K562 (cell line): ENCODE measurements around the gene PRSS38. TPM values are rescaled to one million over a fixed set of nuclear protein-coding genes. Genes with fewer than 3 reads are reported as not detected.

Source experiments
- MYC ChIP-seq, 2 experiments: fragments of 250-450 bp in 1 of 2; sonication (Bioruptor Pico) in 1 of 2; IDR thresholded peaks; 2 replicates each; pipeline versions ENCODE4 v1.5.1 to v1.6.1; 2012 to 2021; ENCODE audit warnings: low read depth in 2 of 2, borderline replicate concordance in 1 of 2, improper control_type of control experiment in 1 of 2, low read length in 1 of 2, mild to moderate bottlenecking in 1 of 2, moderate library complexity in 1 of 2
- NR1H2 ChIP-seq: sonication (generic); formaldehyde crosslinking; IDR thresholded peaks from 2 replicates; pipeline ENCODE4 v1.4.0; 2020; ENCODE audit warnings: mild to moderate bottlenecking, missing genetic modification reagents
- PRPF4 ChIP-seq: fragments of 200-400 bp; formaldehyde crosslinking; IDR thresholded peaks from one replicate; pipeline ENCODE4 v1.6.1; 2017; ENCODE audit warnings: low read length, low read depth, mild to moderate bottlenecking; ENCODE audit not compliant: insufficient read depth, poor library complexity, severe bottlenecking
- SMARCB1 ChIP-seq: IDR thresholded peaks from 2 replicates; pipeline ENCODE4 v1.6.1; 2011; ENCODE audit warnings: improper control_type of control experiment, low read depth; ENCODE audit not compliant: insufficient read length
- ZNF445 ChIP-seq: fragments of 250-450 bp; sonication (Bioruptor Pico); IDR thresholded peaks from 2 replicates; pipeline ENCODE4 v1.4.0; 2020; ENCODE audit warnings: low read depth, mild to moderate bottlenecking, moderate library complexity
- polyA plus RNA-seq, 8 experiments: library from polyadenylated mRNA; depleted of rRNA in 4 of 8; stranded (reverse) in 5 of 8; unstranded in 3 of 8; fragments of >200 nt; fragmentation: Nextera tagmentation in 2 of 8; fragmentation: Illumina TruSeq in 1 of 8; extraction: Ambion mirVana in 2 of 8; extraction: Trizol in 1 of 8; gene quantifications; 2 replicates each; pipeline versions ENCODE4 v1.2.1 to v1.2.3, GENCODE V29; 2011 to 2014; ENCODE audit warnings: inconsistent platforms in 1 of 8, missing spikeins in 1 of 8
- total RNA-seq, 7 experiments: library from RNA; depleted of rRNA in 6 of 7; stranded (reverse); fragments of >200 nt in 6 of 7; fragmentation: Illumina TruSeq in 2 of 7; extraction: Trizol in 2 of 7; gene quantifications; 2 replicates each; pipeline versions ENCODE4 v1.2.1 to v1.2.3, GENCODE V29; 2011 to 2021; ENCODE audit warnings: low replicate concordance in 1 of 7
- TF ChIP-seq, protein P1 (sequence below), 2 experiments: fragments of 450-650 bp in 1 of 2; IDR thresholded peaks; 2 replicates each; pipeline ENCODE4 v1.6.1; 2011 to 2017; ENCODE audit warnings: low read depth in 2 of 2, antibody characterized with exemption in 1 of 2, borderline replicate concordance in 1 of 2, low read length in 1 of 2, mild to moderate bottlenecking in 1 of 2, mixed read lengths in 1 of 2; ENCODE audit not compliant: control insufficient read depth in 1 of 2
- TF ChIP-seq, protein P2 (sequence below): fragments of 250-450 bp; sonication (Bioruptor Pico); IDR thresholded peaks from 2 replicates; pipeline ENCODE4 v1.9.0; 2021; ENCODE audit warnings: mild to moderate bottlenecking, inconsistent platforms
- TF ChIP-seq, protein P3 (sequence below), 2 experiments: IDR thresholded peaks; 2 replicates each; pipeline ENCODE4 v1.6.1; 2011; ENCODE audit warnings: borderline replicate concordance in 1 of 2, control low read depth in 1 of 2, low read depth in 1 of 2, low read length in 1 of 2, mild to moderate bottlenecking in 1 of 2, mixed read lengths in 1 of 2, moderate library complexity in 1 of 2; ENCODE audit not compliant: insufficient read depth in 1 of 2, insufficient read length in 1 of 2, poor library complexity in 1 of 2, severe bottlenecking in 1 of 2; ENCODE audit errors: extremely low read depth in 1 of 2
- TF ChIP-seq, protein P4 (sequence below): fragments of 250-450 bp; sonication (Bioruptor Pico); IDR thresholded peaks from 2 replicates; pipeline ENCODE4 v1.5.0; 2021; ENCODE audit warnings: mild to moderate bottlenecking, moderate library complexity
- TF ChIP-seq, protein P5 (sequence below): IDR thresholded peaks from 2 replicates; pipeline ENCODE4 v1.6.1; 2011; ENCODE audit warnings: borderline replicate concordance, low read depth, mild to moderate bottlenecking, moderate library complexity, low read length; ENCODE audit not compliant: insufficient read depth, poor library complexity, severe bottlenecking

The PRSS38 gene
- total and polyA plus RNA-seq, 9 of the 15 experiments (the other 6 are each of a cell fraction or from before 2014, with no cell fraction given), result 0.09 to 0.14 TPM; not detected in 7

- TF ChIP-seq, protein P1, sequence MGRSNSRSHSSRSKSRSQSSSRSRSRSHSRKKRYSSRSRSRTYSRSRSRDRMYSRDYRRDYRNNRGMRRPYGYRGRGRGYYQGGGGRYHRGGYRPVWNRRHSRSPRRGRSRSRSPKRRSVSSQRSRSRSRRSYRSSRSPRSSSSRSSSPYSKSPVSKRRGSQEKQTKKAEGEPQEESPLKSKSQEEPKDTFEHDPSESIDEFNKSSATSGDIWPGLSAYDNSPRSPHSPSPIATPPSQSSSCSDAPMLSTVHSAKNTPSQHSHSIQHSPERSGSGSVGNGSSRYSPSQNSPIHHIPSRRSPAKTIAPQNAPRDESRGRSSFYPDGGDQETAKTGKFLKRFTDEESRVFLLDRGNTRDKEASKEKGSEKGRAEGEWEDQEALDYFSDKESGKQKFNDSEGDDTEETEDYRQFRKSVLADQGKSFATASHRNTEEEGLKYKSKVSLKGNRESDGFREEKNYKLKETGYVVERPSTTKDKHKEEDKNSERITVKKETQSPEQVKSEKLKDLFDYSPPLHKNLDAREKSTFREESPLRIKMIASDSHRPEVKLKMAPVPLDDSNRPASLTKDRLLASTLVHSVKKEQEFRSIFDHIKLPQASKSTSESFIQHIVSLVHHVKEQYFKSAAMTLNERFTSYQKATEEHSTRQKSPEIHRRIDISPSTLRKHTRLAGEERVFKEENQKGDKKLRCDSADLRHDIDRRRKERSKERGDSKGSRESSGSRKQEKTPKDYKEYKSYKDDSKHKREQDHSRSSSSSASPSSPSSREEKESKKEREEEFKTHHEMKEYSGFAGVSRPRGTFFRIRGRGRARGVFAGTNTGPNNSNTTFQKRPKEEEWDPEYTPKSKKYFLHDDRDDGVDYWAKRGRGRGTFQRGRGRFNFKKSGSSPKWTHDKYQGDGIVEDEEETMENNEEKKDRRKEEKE (IDR thresholded peaks at IDR 0.05; ENCODE audit: borderline replicate concordance in 1 of 2, control insufficient read depth in 1 of 2, low read depth in 2 of 2, low read length in 1 of 2), result no peak
- TF ChIP-seq NR1H2, result no peak
- TF ChIP-seq, protein P2, sequence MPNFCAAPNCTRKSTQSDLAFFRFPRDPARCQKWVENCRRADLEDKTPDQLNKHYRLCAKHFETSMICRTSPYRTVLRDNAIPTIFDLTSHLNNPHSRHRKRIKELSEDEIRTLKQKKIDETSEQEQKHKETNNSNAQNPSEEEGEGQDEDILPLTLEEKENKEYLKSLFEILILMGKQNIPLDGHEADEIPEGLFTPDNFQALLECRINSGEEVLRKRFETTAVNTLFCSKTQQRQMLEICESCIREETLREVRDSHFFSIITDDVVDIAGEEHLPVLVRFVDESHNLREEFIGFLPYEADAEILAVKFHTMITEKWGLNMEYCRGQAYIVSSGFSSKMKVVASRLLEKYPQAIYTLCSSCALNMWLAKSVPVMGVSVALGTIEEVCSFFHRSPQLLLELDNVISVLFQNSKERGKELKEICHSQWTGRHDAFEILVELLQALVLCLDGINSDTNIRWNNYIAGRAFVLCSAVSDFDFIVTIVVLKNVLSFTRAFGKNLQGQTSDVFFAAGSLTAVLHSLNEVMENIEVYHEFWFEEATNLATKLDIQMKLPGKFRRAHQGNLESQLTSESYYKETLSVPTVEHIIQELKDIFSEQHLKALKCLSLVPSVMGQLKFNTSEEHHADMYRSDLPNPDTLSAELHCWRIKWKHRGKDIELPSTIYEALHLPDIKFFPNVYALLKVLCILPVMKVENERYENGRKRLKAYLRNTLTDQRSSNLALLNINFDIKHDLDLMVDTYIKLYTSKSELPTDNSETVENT (CRISPR knock-in tag), result no peak
- no peak for TF ChIP-seq SMARCB1
- TF ChIP-seq, protein P3, sequence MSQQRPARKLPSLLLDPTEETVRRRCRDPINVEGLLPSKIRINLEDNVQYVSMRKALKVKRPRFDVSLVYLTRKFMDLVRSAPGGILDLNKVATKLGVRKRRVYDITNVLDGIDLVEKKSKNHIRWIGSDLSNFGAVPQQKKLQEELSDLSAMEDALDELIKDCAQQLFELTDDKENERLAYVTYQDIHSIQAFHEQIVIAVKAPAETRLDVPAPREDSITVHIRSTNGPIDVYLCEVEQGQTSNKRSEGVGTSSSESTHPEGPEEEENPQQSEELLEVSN (IDR thresholded peaks at IDR 0.05; ENCODE audit: borderline replicate concordance in 1 of 2, extremely low read depth in 1 of 2, insufficient read depth in 1 of 2, insufficient read length in 1 of 2, low read depth in 1 of 2, low read length in 1 of 2, poor library complexity in 1 of 2, severe bottlenecking in 1 of 2), result peak; percentile 24 to 39
- TF ChIP-seq, protein P4, sequence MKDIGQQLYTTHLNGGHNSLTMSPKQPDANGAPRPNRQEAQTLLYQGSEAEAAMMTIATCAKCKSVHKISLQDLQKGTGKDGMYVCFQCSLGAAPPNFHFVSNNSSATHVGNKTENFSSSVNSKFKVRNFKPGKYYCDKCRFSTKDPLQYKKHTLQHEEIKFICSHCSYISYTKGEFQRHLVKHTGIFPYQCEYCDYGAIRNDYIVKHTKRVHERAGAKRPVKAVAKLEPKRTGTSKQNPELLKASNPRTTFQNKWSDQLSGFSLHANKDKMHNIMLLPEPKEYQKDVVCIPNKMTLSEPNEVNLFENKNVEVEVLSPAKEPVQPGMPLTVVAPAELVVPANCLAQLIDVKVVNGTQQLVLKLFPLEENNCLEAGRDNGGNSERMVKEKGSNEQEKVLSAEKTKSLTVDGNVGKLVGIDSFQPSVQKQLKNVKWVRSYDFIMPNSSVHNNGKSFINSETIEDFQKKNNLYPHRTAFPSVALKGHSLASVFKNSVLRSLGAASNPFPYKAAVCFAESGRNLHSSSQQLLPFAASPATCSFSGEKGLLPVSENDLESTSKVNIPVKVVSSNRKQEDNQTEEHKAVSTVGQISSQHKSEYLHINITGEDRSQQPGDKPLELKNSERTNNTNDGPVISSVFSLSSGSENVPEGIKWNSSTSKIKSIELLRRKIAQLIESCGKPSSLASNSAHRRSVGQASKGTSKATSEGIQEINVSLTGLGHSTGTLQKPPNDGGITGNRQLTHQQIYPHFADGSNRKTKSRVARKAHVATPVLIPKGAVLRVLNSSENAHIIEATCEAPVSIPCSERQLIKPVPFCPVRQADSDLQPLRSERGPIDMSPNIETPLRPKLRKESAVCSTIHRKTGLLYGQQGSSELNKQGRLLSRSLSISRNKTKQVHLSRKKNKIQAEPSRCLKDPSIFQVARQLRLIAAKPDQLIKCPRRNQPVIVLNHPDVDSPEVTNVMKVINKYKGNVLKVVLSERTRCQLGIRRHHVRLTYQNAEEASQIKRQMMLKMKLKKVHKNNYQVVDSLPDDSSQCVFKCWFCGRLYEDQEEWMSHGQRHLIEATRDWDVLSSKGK (CRISPR knock-in tag), result no peak
- no peak for TF ChIP-seq ZNF445 (CRISPR knock-in tag)
- peak; percentile 21; the same call in 1 of the 2 replicates for TF ChIP-seq MYC (IDR thresholded peaks at IDR 0.05; ENCODE audit: low read depth, low read length)
- no peak for TF ChIP-seq MYC (CRISPR knock-in tag; IDR thresholded peaks at IDR 0.05; ENCODE audit: borderline replicate concordance, low read depth)
- TF ChIP-seq, protein P5, sequence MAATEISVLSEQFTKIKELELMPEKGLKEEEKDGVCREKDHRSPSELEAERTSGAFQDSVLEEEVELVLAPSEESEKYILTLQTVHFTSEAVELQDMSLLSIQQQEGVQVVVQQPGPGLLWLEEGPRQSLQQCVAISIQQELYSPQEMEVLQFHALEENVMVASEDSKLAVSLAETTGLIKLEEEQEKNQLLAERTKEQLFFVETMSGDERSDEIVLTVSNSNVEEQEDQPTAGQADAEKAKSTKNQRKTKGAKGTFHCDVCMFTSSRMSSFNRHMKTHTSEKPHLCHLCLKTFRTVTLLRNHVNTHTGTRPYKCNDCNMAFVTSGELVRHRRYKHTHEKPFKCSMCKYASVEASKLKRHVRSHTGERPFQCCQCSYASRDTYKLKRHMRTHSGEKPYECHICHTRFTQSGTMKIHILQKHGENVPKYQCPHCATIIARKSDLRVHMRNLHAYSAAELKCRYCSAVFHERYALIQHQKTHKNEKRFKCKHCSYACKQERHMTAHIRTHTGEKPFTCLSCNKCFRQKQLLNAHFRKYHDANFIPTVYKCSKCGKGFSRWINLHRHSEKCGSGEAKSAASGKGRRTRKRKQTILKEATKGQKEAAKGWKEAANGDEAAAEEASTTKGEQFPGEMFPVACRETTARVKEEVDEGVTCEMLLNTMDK, result peak; percentile 32
- no peak for TF ChIP-seq PRPF4
Measured at GRCh38 chr1:227792216-227793078, 23.0 kb upstream of the PRSS38 start (continued).
